OCI-LY1 (cell line): ENCODE data around the gene PKMYT1.

Source experiments
- H2AFZ ChIP-seq: fragments of 200-600 bp; sonication (generic), shearing (Covaris generic); 2 replicates; pipeline ENCODE4 v1.6.0; 2014; ENCODE audit warnings: antibody characterized with exemption, mild to moderate bottlenecking, low read length
- H3F3A ChIP-seq: fragments of 200-600 bp; sonication (generic), shearing (Covaris generic); 2 replicates; pipeline ENCODE4 v1.6.0; 2014; ENCODE audit warnings: mild to moderate bottlenecking, antibody characterized with exemption, low read length, moderate library complexity; ENCODE audit not compliant: insufficient read depth
- H3K27ac ChIP-seq: fragments of 200-600 bp; sonication (generic); 2 replicates; pipeline ENCODE4 v1.5.1; 2014; ENCODE audit warnings: low read length, mixed run types, mild to moderate bottlenecking, low read depth; ENCODE audit not compliant: poor library complexity, severe bottlenecking
- H3K27me3 ChIP-seq: fragments of 200-600 bp; sonication (generic); 2 replicates; pipeline ENCODE4 v1.6.0; 2014; ENCODE audit warnings: antibody characterized with exemption, mild to moderate bottlenecking, low read length, moderate library complexity; ENCODE audit not compliant: insufficient read depth
- H3K36me3 ChIP-seq: fragments of 200-600 bp; sonication (generic); 2 replicates; pipeline ENCODE4 v1.6.1; 2014; ENCODE audit warnings: mild to moderate bottlenecking, antibody characterized with exemption, low read length, moderate library complexity, mixed read lengths; ENCODE audit not compliant: insufficient read depth
- H3K4me1 ChIP-seq: fragments of 200-600 bp; sonication (generic); 2 replicates; pipeline ENCODE4 v1.5.1; 2014; ENCODE audit warnings: mild to moderate bottlenecking, low read length, moderate library complexity; ENCODE audit not compliant: insufficient read depth, severe bottlenecking
- H3K4me2 ChIP-seq: fragments of 200-600 bp; sonication (generic), shearing (Covaris generic); 2 replicates; pipeline ENCODE4 v1.6.1; 2014; ENCODE audit warnings: low read length
- H3K4me3 ChIP-seq: fragments of 200-600 bp; sonication (generic); 2 replicates; pipeline ENCODE4 v1.5.1; 2014; ENCODE audit warnings: low read length, low read depth, mild to moderate bottlenecking, mixed read lengths; ENCODE audit not compliant: poor library complexity, severe bottlenecking
- H3K79me2 ChIP-seq: fragments of 200-600 bp; shearing (Covaris generic); 2 replicates; pipeline ENCODE4 v1.6.1; 2016; ENCODE audit warnings: mixed run types, low read length, mixed read lengths; ENCODE audit not compliant: insufficient read depth
- H3K9ac ChIP-seq: fragments of 200-600 bp; sonication (generic), shearing (Covaris generic); 2 replicates; pipeline ENCODE4 v1.6.1; 2014; ENCODE audit warnings: mild to moderate bottlenecking, low read length, mixed read lengths
- H3K9me2 ChIP-seq: fragments of 200-600 bp; sonication (generic), shearing (Covaris generic); 2 replicates; pipeline ENCODE4 v1.6.1; 2014; ENCODE audit warnings: low read depth, mild to moderate bottlenecking, low read length, mixed read lengths
- H3K9me3 ChIP-seq: fragments of 200-600 bp; shearing (Covaris generic); 2 replicates; pipeline ENCODE4 v1.6.1; 2014; ENCODE audit warnings: low read length, mixed read lengths
- H4K20me1 ChIP-seq: fragments of 200-600 bp; sonication (generic), shearing (Covaris generic); 2 replicates; pipeline ENCODE4 v1.6.0; 2016; ENCODE audit warnings: mild to moderate bottlenecking, low read length; ENCODE audit not compliant: insufficient read depth
- EZH2 ChIP-seq: fragments of 200-600 bp; sonication (generic), shearing (Covaris generic); IDR thresholded peaks from 2 replicates; pipeline ENCODE4 v1.8.0; 2017; ENCODE audit warnings: borderline replicate concordance, mixed run types, mild to moderate bottlenecking, antibody characterized with exemption, low read length, moderate library complexity, mixed read lengths
- TF ChIP-seq, protein P1 (sequence below): fragments of 200-600 bp; sonication (generic), shearing (Covaris generic); IDR thresholded peaks from 2 replicates; pipeline ENCODE4 v1.5.1; 2017; ENCODE audit warnings: mild to moderate bottlenecking, antibody characterized with exemption, low read length, moderate library complexity, mixed read lengths

Gene PKMYT1

DNA sequence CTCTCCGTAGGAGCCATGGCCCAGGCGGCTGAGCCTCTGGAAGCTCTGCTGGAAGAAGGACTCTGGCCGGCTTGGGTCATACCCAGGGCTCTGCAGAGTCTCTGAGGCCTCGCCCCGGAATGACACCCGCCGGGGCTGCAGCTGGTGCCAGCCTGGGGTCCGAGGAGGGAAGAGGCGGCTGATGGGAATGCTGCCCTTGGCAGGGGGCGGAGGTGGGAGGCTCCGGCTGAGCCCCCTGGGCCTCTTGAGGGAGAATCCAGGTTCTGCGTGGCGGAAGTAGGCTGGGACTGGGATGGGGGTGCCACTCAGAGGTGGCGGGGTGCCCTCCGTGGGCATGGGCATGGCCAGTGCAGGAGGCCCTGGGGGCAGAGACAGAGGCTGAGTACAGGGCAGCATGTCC is 3.6 kb downstream of the PKMYT1 start:
- Histone ChIP-seq H2AFZ (no peak overlapping the region), H3K4me1 (peaks cover 60% of the 10 kb centered on the region), H3K36me3 (peaks cover 67% of the 10 kb centered on the region)

DNA sequence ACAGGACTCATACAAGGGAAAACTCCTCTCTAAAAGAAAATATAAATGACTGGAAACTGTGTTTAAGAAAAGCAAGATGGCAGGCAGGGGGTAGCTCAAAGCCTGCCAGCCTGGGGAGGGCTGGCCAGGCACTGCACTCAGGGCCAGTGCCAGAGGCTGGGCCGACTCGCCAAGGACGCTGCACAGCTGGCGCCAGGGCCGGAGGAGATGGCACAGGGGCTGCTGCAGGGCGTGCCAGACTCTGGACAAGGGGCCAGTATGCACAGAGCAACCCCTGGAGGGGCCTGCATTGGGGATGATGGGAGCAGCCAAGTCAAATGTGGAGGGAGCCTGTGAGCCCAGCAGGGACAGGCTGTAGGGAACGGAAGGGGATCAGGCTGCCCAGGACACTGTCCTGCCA is 4.0 kb downstream of the PKMYT1 start:
- Histone ChIP-seq H3K9me2 (no peaks in the 10 kb centered on the region), H3K9me3 (no peaks in the 10 kb centered on the region), H3K79me2 (peaks cover 3% of the 10 kb centered on the region; the same call in 1 of the 2 replicates), H3K4me1 (peaks cover 63% of the 10 kb centered on the region), H4K20me1 (no peaks in the 10 kb centered on the region), H3K36me3 (peaks cover 72% of the 10 kb centered on the region), H3K27ac (no peak overlapping the region), H3K4me2 (no peak overlapping the region), H3K4me3 (no peak overlapping the region), H2AFZ (no peak overlapping the region), H3K27me3 (no peaks in the 10 kb centered on the region), H3F3A (no peaks in the 10 kb centered on the region), H3K9ac (no peak overlapping the region)
- TF ChIP-seq, protein P1, sequence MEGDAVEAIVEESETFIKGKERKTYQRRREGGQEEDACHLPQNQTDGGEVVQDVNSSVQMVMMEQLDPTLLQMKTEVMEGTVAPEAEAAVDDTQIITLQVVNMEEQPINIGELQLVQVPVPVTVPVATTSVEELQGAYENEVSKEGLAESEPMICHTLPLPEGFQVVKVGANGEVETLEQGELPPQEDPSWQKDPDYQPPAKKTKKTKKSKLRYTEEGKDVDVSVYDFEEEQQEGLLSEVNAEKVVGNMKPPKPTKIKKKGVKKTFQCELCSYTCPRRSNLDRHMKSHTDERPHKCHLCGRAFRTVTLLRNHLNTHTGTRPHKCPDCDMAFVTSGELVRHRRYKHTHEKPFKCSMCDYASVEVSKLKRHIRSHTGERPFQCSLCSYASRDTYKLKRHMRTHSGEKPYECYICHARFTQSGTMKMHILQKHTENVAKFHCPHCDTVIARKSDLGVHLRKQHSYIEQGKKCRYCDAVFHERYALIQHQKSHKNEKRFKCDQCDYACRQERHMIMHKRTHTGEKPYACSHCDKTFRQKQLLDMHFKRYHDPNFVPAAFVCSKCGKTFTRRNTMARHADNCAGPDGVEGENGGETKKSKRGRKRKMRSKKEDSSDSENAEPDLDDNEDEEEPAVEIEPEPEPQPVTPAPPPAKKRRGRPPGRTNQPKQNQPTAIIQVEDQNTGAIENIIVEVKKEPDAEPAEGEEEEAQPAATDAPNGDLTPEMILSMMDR, result no peak
- TF ChIP-seq EZH2, result no peak

More for the DNA sequence above, 3.6 kb downstream of the PKMYT1 start:
- no peak overlapping the region for H3K4me3 ChIP-seq
- H3K4me2 ChIP-seq, result no peak overlapping the region
- TF ChIP-seq EZH2, result no peak
- TF ChIP-seq, protein P1, result no peak
- H3K9me3 ChIP-seq, result no peaks in the 10 kb centered on the region
- no peaks in the 10 kb centered on the region for H3K9me2 ChIP-seq
- H3K79me2 ChIP-seq, result peaks cover 3% of the 10 kb centered on the region; the same call in 1 of the 2 replicates
- no peak overlapping the region for H3K9ac ChIP-seq
- no peaks in the 10 kb centered on the region for H3K27me3 ChIP-seq
- no peaks in the 10 kb centered on the region for H4K20me1 ChIP-seq
- no peak overlapping the region for H3K27ac ChIP-seq
- H3F3A ChIP-seq, result no peaks in the 10 kb centered on the region

DNA sequence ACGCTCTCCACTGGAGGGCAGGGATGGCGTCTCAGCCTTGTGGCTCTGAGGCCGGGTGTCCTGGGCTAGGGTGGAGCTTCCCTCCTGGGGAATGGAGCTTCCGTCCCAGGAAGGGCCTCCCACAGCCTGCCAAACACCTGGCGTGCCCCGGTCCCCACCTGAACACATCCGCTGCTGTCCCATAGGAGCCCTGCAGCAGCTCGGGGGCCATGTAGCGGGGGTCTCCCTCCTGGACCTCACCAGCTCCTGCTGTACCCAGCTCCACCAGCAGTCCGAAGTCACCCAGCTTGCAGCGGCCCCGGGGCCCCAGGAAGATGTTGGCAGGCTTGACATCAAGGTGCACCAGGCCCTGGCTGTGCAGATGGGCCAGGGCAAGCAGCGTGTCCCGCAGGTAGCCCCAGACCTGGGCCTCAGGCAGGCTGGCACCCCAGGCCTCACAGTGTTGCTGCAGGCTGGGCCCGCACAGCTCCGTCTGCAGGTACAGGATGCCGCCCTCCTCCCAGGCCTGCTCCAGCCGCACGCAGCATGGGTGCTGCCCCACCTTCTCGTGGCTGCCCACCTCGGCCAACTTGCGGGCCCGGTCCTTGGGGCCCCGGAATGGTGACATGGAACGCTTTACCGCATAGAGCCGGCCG is 5.0 kb downstream of the PKMYT1 start:
- no peak overlapping the region for H3K27ac ChIP-seq
- peak overlapping the region; percentile 18; the same call in 1 of the 2 replicates for H3K4me2 ChIP-seq
- H3K4me3 ChIP-seq, result no peak overlapping the region
- TF ChIP-seq, protein P1, result no peak
- TF ChIP-seq EZH2, result no peak
- H3K27me3 ChIP-seq, result no peaks in the 10 kb centered on the region
- peaks cover 66% of the 10 kb centered on the region for H3K4me1 ChIP-seq
- no peaks in the 10 kb centered on the region for H3K9me2 ChIP-seq
- peaks cover 78% of the 10 kb centered on the region for H3K36me3 ChIP-seq
- no peaks in the 10 kb centered on the region for H3K9me3 ChIP-seq
- no peak overlapping the region for H3K9ac ChIP-seq
- H2AFZ ChIP-seq, result no peak overlapping the region
- H3K79me2 ChIP-seq, result peaks cover 3% of the 10 kb centered on the region; the same call in 1 of the 2 replicates
- no peaks in the 10 kb centered on the region for H4K20me1 ChIP-seq
- H3F3A ChIP-seq, result no peaks in the 10 kb centered on the region
